Activated CD4-positive, alpha-beta T cell treated with anti-CD3 and anti-CD28 coated beads, Interleukin-2, amount 10 ng/mL, durations not matched to agents 7 days and 5 days (primary cell): ENCODE measurements around the gene THG1L. TPM values are rescaled to one million over a fixed set of nuclear protein-coding genes. Genes with fewer than 3 reads are reported as not detected.
"Not testable (repeated sequence)": the region's sequence is repeated elsewhere in the genome, so short reads cannot be mapped to it uniquely, and the experiment has no call there.

ENCODE experiments used
- CTCF ChIA-PET: fragments of 350-600 bp; sonication (Branson Sonifier 250); formaldehyde crosslinking; loops from one replicate; lab custom pipeline; 2021; ENCODE audit warnings: antibody characterized with exemption; lab: Charles Lee
- POLR2A ChIA-PET: fragments of 350-600 bp; sonication (Branson Sonifier 250); formaldehyde crosslinking; loops from one replicate; lab custom pipeline; 2021; ENCODE audit warnings: antibody characterized with exemption; lab: Charles Lee
- DNase-seq: peaks from one replicate; pipeline ENCODE4 v3.0.0-alpha.2; 2020
- H3K27ac Mint-ChIP-seq: one replicate; pipeline ENCODE4 v1.8.0; 2021; ENCODE audit warnings: mild to moderate bottlenecking, moderate library complexity, mixed read lengths
- H3K27me3 Mint-ChIP-seq: one replicate; pipeline ENCODE4 v1.8.0; 2021; ENCODE audit warnings: mixed read lengths
- H3K36me3 Mint-ChIP-seq: one replicate; pipeline ENCODE4 v1.8.0; 2021; ENCODE audit warnings: low read depth, mixed read lengths
- H3K4me1 Mint-ChIP-seq: one replicate; pipeline ENCODE4 v1.8.0; 2021; ENCODE audit warnings: mixed read lengths
- H3K4me3 Mint-ChIP-seq: one replicate; pipeline ENCODE4 v1.8.0; 2021; ENCODE audit warnings: mild to moderate bottlenecking, moderate library complexity, mixed read lengths
- H3K9me3 Mint-ChIP-seq: one replicate; pipeline ENCODE4 v1.8.0; 2021; ENCODE audit warnings: mixed read lengths
- total RNA-seq, 2 experiments: library from RNA; stranded (reverse); gene quantifications; one replicate each; pipeline ENCODE4 v1.2.3, GENCODE V29; 2021

The THG1L gene
- total RNA-seq, 2 experiments from 2014 or later, result 10.8 to 13.9 TPM

GRCh38 chr5:157709346-157709745 is 21.9 kb upstream of the THG1L start:
- DNase-seq, result no peak
- no peak overlapping the region for H3K4me3 Mint-ChIP-seq
- peaks cover 10% of the 10 kb centered on the region for H3K27me3 Mint-ChIP-seq
- no peak overlapping the region for H3K27ac Mint-ChIP-seq
- no peaks in the 10 kb centered on the region for H3K36me3 Mint-ChIP-seq
- CTCF ChIA-PET, result interaction anchor here (0.6 to 1.1 kb wide), 2 partner anchors 228 to 277 kb away, joined by 4 read pairs; no protein-coding TSS in a partner anchor
- POLR2A ChIA-PET, result no interaction called here
- no peaks in the 10 kb centered on the region for H3K4me1 Mint-ChIP-seq
- H3K9me3 Mint-ChIP-seq, result no peaks in the 10 kb centered on the region

- H3K4me1 Mint-ChIP-seq, result no peaks in the 10 kb centered on the region
- peaks cover 4% of the 10 kb centered on the region for H3K27me3 Mint-ChIP-seq
- H3K9me3 Mint-ChIP-seq, result no peaks in the 10 kb centered on the region
- no peak for DNase-seq
- ChIA-PET POLR2A (no interaction called here), CTCF (no interaction called here)
- no peak overlapping the region for H3K4me3 Mint-ChIP-seq
- no peak overlapping the region for H3K27ac Mint-ChIP-seq
- H3K36me3 Mint-ChIP-seq, result no peaks in the 10 kb centered on the region
Measured at GRCh38 chr5:157710431-157710830, 20.8 kb upstream of the THG1L start.

- CTCF ChIA-PET, result no interaction called here
- Mint-ChIP-seq H3K4me3 (no peak overlapping the region), H3K4me1 (no peaks in the 10 kb centered on the region)
Measured at GRCh38 chr5:157710882-157711281, 20.3 kb upstream of the THG1L start.

DNA sequence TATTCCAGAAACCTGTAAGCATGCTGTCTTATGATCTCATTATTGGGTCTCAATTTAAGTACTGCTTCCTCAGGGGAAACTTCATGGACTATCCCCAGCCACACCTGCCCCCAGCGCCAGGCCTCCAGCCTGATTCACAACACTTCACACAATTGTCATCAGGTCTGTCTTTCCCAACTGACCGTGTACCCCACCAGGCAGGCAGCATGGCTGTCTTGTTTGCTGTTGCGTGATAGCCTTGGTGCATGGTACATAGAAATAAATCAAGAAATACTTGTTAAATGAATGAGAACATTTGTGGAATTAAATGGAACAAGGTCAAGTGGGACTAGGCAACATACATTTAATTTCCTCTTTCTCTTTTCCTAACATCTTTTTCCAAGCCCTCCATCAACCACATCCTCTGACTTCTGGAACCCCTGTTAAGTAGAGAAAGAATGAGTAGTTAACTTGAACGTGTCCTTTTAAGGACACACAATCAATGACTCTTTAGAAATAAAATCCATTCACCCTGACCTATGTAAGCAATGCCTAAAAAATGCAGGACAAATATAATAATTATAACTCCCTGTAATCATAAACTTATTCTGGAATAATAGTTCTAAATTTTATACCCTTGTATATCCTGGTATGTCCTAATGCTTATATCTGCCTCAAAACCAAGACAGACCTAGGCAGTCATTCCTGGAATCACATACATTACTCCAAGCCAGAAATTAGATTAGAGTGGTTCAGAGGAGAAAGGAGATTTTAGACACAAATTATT is 17.2 kb upstream of the THG1L start:
- H3K27ac Mint-ChIP-seq, result no peak overlapping the region
- no peak overlapping the region for H3K4me3 Mint-ChIP-seq
- peaks cover 22% of the 10 kb centered on the region for H3K4me1 Mint-ChIP-seq
- H3K9me3 Mint-ChIP-seq, result no peaks in the 10 kb centered on the region
- ChIA-PET POLR2A (no interaction called here), CTCF (no interaction called here)
- H3K36me3 Mint-ChIP-seq, result no peaks in the 10 kb centered on the region
- DNase-seq, result no peak
- peaks cover 3% of the 10 kb centered on the region for H3K27me3 Mint-ChIP-seq

More at GRCh38 chr5:157710882-157711281, 20.3 kb upstream of the THG1L start:
- Mint-ChIP-seq H3K27ac (no peak overlapping the region), H3K9me3 (no peaks in the 10 kb centered on the region), H3K36me3 (no peaks in the 10 kb centered on the region), H3K27me3 (peaks cover 4% of the 10 kb centered on the region)
- no peak for DNase-seq
- POLR2A ChIA-PET, result no interaction called here

GRCh38 chr5:157714596-157714864 is 16.7 kb upstream of the THG1L start:
- Mint-ChIP-seq H3K27ac (no peak overlapping the region), H3K4me3 (no peak overlapping the region), H3K9me3 (no peaks in the 10 kb centered on the region), H3K27me3 (peaks cover under 1% of the 10 kb centered on the region), H3K36me3 (no peaks in the 10 kb centered on the region), H3K4me1 (peaks cover 22% of the 10 kb centered on the region)
- ChIA-PET POLR2A (no interaction called here), CTCF (no interaction called here)
- DNase-seq, result no peak

- Mint-ChIP-seq H3K27me3 (no peaks in the 10 kb centered on the region), H3K36me3 (peaks cover 9% of the 10 kb centered on the region), H3K9me3 (peaks cover 5% of the 10 kb centered on the region), H3K4me1 (peaks cover 30% of the 10 kb centered on the region), H3K4me3 (no peak overlapping the region), H3K27ac (peak overlapping the region; percentile 86)
- DNase-seq, result peak; percentile 46
- ChIA-PET CTCF (interaction anchor here (0.5 to 2.1 kb wide), 30 partner anchors 9 to 1496 kb away, joined by 3 to 6 read pairs (median 4); partner anchors contain the start of genes LSM11 and THG1L), POLR2A (no interaction called here)
Measured at GRCh38 chr5:157718519-157718918, 12.7 kb upstream of the THG1L start.

DNA sequence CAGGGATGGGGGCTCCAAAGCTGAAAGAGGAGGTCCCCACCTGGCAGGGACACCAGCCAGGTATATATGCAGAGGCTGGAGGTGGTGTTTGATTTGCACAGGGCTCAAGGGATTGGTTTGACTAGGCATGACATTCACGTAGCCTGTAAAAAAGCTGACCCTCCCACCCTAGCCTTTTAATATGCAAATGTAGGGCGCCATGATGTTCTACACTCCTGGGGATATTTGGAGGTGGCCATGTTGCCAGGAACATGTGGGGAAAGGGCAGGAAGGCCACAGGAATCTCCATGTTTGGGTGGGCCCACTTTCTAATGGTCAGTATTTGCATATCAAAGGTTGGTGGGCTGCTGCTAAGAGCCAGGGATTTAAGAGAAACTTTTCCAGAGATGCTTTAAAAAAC is 12.0 kb upstream of the THG1L start:
- Mint-ChIP-seq H3K4me3 (no peak overlapping the region), H3K9me3 (peaks cover 5% of the 10 kb centered on the region), H3K27ac (no peak overlapping the region), H3K36me3 (peaks cover 11% of the 10 kb centered on the region), H3K27me3 (no peaks in the 10 kb centered on the region), H3K4me1 (peaks cover 30% of the 10 kb centered on the region)
- no peak for DNase-seq
- ChIA-PET CTCF (interaction anchor here (0.7 to 1.9 kb wide), 20 partner anchors 8 to 530 kb away, joined by 3 to 6 read pairs (median 4); partner anchors contain the start of genes LSM11 and THG1L), POLR2A (no interaction called here)

DNA sequence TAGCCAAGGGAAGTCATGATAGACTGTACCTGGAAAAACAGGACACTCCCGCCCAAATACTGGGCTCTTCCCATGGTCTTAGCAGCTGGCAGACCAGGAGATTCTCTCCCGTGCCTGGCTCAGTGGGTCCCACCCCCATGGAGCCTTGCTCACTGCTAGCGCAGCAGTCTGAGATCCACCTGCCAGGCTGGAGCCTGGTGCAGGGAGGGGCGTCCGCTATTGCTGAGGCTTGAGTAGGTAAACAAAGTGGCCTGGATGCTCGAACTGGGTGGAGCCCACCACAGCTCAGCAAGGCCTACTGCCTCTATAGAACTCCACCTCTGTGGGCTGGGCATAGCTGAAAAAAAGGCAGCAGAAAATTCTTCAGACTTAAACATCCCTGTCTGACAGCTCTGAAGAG is 10.1 kb upstream of the THG1L start:
- peaks cover 11% of the 10 kb centered on the region for H3K9me3 Mint-ChIP-seq
- H3K4me1 Mint-ChIP-seq, result peaks cover 30% of the 10 kb centered on the region
- CTCF ChIA-PET, result interaction anchor here (0.9 to 4.4 kb wide), 2 partner anchors 22 to 180 kb away, joined by 4 to 18 read pairs; partner anchors contain the start of gene LSM11
- peaks cover 16% of the 10 kb centered on the region for H3K36me3 Mint-ChIP-seq
- no peaks in the 10 kb centered on the region for H3K27me3 Mint-ChIP-seq
- no peak overlapping the region for H3K4me3 Mint-ChIP-seq
- H3K27ac Mint-ChIP-seq, result no peak overlapping the region
- POLR2A ChIA-PET, result no interaction called here
- no peak for DNase-seq

DNA sequence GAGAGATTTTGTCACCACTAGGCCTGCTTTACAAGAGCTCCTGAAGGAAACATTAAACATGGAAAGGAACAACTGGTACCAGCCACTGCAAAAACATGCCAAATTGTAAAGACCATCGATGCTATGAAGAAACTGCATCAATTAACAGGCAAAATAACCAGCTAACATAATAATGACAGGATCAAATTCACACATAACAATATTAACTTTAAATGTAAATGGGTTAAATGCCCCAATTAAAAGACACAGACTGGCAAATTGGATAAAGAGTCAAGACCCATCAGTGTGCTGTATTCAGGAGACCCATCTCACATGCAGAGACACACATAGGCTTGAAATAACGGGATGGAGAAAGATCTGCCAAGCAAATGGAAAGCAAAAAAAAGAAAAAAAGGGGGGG is 8.3 kb upstream of the THG1L start:
- H3K9me3 Mint-ChIP-seq, result peaks cover 11% of the 10 kb centered on the region
- CTCF ChIA-PET, result interaction anchor here (0.8 to 4.4 kb wide), 2 partner anchors 9 to 21 kb away, joined by 3 to 18 read pairs; partner anchors contain the start of genes LSM11 and THG1L
- H3K27me3 Mint-ChIP-seq, H3K27ac Mint-ChIP-seq, H3K4me3 Mint-ChIP-seq, DNase-seq, POLR2A ChIA-PET: not testable (repeated sequence)
- peaks cover 18% of the 10 kb centered on the region for H3K4me1 Mint-ChIP-seq
- H3K36me3 Mint-ChIP-seq, result peaks cover 17% of the 10 kb centered on the region

GRCh38 chr5:157726607-157727006 is 4.6 kb upstream of the THG1L start:
- CTCF ChIA-PET, H3K27ac Mint-ChIP-seq, H3K27me3 Mint-ChIP-seq, DNase-seq, H3K4me3 Mint-ChIP-seq, POLR2A ChIA-PET: not testable (repeated sequence)
- H3K36me3 Mint-ChIP-seq, result peaks cover 17% of the 10 kb centered on the region
- peaks cover 11% of the 10 kb centered on the region for H3K9me3 Mint-ChIP-seq
- H3K4me1 Mint-ChIP-seq, result peaks cover 11% of the 10 kb centered on the region

- POLR2A ChIA-PET, H3K36me3 Mint-ChIP-seq, DNase-seq, H3K4me3 Mint-ChIP-seq, H3K9me3 Mint-ChIP-seq, H3K27me3 Mint-ChIP-seq, H3K27ac Mint-ChIP-seq: not testable (repeated sequence)
- CTCF ChIA-PET, result interaction anchor here (1.0 to 2.4 kb wide), 3 partner anchors 9 to 15 kb away, joined by 3 to 10 read pairs (median 6); partner anchors contain the start of gene LSM11
- H3K4me1 Mint-ChIP-seq, result peaks cover 16% of the 10 kb centered on the region
Measured at GRCh38 chr5:157727858-157728257, 3.4 kb upstream of the THG1L start.

- ChIA-PET CTCF (interaction anchor here (0.6 to 3.2 kb wide), 3 partner anchors 14 to 386 kb away, joined by 3 to 25 read pairs (median 4); partner anchors contain the start of gene LSM11), POLR2A (no interaction called here)
- Mint-ChIP-seq H3K4me1 (peaks cover 20% of the 10 kb centered on the region), H3K9me3 (peaks cover 6% of the 10 kb centered on the region), H3K4me3 (no peak overlapping the region), H3K27me3 (no peaks in the 10 kb centered on the region), H3K36me3 (peaks cover 10% of the 10 kb centered on the region), H3K27ac (no peak overlapping the region)
- DNase-seq, result no peak
Measured at GRCh38 chr5:157729858-157730257, 1.4 kb upstream of the THG1L start.

GRCh38 chr5:157730900-157731271 is 334 bp upstream of the THG1L start:
- H3K4me3 Mint-ChIP-seq, result peak overlapping the region; percentile 83
- ChIA-PET POLR2A (interaction anchor here (0.6 kb wide), 1 partner anchor 25 kb away, joined by 4 read pairs; no protein-coding TSS in a partner anchor), CTCF (interaction anchor here (0.6 to 3.2 kb wide), 9 partner anchors 8 to 412 kb away, joined by 3 to 25 read pairs (median 3); partner anchors contain the start of gene LSM11)
- no peaks in the 10 kb centered on the region for H3K9me3 Mint-ChIP-seq
- H3K36me3 Mint-ChIP-seq, result peaks cover 8% of the 10 kb centered on the region
- peaks cover 20% of the 10 kb centered on the region for H3K4me1 Mint-ChIP-seq
- H3K27ac Mint-ChIP-seq, result peak overlapping the region; percentile 89
- H3K27me3 Mint-ChIP-seq, result no peaks in the 10 kb centered on the region
- DNase-seq, result no peak
